NCI-H128 (cell line): Measurements from ENCODE around the gene ACIN1.
A peak's percentile ranks its signal among the peaks of the same experiment; 100 is the strongest.
"Not testable (repeated sequence)": the region's sequence is repeated elsewhere in the genome, so short reads cannot be mapped to it uniquely, and the experiment has no call there.

Experiments used
- DNase-seq: peaks from one replicate; lab custom pipeline; 2025; ENCODE audit not compliant: unreplicated experiment; lab: John Stamatoyannopoulos, UW

The ACIN1 gene

DNA sequence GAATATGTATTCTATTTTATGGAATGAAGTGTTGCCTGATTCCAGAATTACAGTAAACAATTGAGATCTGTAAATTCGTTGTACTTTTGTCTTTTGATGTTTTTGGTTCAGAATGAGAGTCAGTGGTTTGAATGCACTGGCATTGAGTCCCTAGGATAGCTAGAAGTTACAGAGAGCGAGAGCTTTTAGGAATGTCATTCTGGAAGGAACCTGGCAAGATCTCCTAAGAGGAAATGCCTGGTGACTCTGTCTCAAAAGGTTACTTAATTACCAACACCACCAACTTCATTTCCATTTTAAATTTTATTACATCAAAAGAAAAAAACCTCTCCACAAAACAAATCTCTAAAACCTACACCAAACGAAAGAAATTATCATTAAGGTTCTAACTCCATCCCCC is 30.1 kb upstream of the ACIN1 start:
- DNase-seq, result no peak

DNA sequence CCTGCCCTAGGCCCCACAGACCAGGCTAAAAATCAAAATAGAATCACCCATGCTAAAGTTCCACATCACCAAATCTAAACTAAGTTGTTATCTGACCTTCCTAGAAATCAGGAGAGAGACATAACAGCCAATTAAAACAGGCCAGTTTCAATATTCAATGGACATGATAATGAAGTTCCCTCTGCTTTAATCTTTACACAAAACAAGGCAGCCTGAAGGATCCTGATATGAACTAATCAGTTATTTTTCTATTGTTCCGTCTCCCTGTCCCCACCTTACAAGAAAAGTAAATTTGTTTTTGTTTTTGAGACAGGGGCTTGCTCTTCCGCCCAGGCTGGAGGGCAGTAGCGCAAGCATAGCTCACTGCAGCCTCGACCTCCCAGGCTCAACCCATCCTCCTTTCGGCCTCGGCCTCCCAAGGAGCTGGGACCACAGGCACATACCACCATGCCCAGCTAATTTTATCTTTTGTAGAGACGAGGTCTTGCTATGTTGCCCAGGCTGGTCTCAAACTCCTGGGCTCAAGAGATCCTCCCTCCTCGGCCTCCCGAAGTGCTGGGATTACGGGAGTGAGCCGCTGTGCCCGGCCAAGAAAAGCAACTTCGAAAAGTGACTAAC is 29.5 kb upstream of the ACIN1 start:
- DNase-seq, result no peak

DNA sequence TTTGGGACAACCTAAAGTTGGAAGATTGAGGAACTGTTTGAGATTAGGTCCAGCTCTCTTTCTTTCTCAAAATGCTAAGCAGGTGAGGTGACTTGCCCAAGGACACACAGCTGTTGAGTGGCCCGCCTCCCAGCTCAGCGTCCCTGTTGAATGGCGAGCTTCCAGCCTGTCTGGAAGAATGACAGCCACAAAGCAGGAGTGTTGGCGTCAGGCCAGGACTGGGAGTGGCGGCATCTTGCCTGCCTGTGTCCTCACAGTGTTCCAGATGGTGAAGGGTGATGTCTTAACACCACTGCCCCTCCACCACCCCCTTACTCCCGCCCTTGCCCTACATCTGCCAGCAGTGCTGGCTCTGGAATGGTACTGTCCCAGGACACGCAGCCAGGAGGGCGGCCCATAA is 28.5 kb upstream of the ACIN1 start:
- no peak for DNase-seq

DNA sequence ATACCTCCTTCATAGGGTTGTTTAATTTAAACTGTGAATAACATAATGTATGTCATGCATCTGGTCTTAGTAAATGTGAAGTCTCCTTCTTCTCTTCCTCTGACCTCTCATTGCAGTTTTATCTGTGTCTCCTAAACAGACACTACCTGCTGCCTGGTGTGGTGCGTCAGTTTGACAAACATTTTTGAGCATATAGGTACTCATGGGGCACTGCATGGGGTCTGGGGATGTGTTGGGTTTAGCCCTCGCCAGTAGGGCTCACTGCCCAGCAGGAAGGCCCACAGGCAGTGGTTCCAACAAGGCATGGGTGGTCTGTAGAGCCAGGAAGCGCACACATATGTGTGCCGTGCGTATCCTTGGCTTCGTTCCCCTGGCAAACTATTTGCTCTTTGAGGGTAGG is 27.1 kb upstream of the ACIN1 start:
- no peak for DNase-seq

- DNase-seq, result no peak
Measured at GRCh38 chr14:23121361-23121771, 26.4 kb upstream of the ACIN1 start.

- DNase-seq, result peak; percentile 76
Measured at GRCh38 chr14:23120541-23121251, 25.8 kb upstream of the ACIN1 start.

GRCh38 chr14:23119363-23120327 is 24.7 kb upstream of the ACIN1 start:
- DNase-seq, result no peak

DNA sequence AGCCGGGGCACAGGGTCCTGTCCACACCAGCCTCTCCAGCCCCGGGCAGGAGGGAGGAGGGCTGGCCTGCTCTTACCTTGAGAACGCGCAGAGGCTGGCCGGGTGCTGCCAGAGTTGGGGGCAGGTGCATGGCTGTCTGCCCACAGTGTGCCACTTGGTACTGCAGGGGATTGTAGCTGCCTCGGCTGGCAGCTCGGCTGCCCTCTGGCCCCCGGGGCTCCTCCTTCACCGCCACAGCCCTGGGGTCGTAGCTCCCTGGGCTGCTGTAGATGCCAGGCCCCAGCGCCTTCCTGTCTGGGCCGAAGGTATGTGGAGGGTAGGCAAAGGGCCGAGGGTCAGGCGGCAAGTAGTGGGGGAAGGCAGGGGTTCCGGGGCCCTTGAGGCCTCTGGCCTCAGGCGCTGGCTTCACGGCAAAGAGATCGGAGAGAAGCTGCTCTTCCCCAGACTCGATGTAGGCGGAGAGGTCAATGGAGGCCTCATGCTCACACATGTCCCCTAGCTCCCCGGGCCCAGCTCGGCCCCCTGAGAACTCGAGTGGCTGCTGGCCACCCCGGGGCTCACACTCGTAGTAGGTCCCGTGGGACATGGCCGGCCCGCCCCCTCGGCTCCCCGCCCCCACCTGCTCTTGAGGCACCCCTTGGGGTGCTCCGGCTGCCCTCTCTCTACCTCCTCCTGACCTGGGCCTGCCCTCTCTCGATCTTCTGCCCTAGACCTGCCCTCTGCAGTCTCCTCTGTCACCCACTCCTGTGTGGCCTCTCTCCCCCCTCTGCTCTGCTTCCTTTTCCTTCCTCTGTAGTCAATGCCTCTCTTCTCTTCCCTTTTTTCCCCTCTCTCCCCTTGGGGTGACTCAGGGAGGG is 23.8 kb upstream of the ACIN1 start, which contains the start of gene CEBPE:
Gene CEBPE (minus strand): TSS at position 750 of the 857 bp plus-strand sequence. CDS start 164 bp downstream, at position 586.
- DNase-seq, result no peak

GRCh38 chr14:23117371-23118020 is 22.6 kb upstream of the ACIN1 start:
- no peak for DNase-seq

DNA sequence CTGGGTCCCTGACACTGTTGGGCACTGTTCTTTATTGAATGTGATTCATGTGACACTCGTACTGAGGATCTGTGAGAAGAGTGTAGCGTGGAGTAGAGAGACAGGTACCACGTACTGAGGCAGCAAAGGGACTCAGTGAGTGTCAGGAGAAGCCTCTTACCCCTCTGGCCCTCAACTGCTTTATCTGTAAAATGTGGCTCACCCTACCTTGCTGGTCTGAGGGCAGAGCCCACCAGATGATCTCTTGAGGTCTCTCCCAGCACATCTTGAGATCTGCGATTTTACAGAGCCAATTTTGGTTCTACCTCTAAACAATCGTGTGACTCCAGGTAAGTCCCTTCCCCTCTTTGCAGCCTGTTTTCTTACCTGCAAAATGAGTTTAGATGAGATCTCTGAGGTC is 21.0 kb upstream of the ACIN1 start:
- no peak for DNase-seq

GRCh38 chr14:23115039-23115731 is 20.2 kb upstream of the ACIN1 start:
- DNase-seq, result no peak

DNA sequence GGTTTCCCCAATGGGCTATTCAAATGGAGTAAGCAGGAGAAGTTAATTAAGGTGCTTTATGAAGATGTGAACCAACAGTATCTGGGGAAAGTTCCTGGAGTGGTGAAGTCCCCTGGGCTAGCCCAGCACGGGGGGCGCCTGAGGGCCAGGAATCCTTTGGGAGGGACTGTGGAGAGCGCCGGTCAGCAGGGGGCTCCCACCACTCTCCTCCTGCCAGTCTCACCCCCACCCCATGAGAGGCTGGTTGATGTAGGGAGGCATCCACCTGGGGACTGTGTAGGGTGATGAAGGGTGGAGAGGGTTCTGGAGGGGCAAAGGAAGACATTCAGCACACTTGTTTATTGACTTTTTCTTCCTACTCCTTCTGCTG is 19.7 kb upstream of the ACIN1 start:
- DNase-seq, result no peak

GRCh38 chr14:23114120-23114458 is 19.2 kb upstream of the ACIN1 start:
- DNase-seq, result no peak

DNA sequence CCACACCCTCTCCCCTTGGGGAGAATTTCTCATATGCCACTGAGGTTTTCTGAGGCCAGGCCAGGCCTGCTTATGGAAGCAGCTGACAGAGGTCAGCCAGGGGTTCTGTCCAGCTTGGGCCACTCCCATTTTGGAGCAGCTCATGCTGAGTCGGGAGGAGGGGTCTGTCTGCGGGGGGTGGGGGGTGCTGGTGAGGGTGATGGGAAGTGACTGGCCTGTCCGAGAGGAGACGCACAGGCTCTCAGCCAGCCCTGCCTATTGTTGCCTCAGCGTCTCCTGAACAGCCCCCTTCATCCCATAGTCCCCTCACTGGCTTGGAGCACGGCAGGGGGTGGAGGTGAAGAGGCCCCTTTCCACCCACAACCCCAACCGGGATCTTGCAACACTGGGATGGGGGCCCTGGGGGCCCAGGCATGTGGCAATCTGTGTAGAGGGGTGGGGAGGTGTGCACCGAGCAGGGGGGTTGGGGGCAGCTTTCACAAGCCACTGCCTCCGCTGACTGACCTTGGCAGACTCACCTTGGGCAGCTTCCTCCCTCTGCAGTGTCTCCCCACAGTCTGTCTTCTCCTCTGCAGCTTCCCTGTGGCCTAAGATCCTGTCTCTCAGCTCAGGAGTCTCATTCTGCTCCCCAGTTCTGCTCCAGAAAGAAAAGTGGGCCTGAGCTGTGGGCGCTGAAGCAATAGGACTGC is 18.6 kb upstream of the ACIN1 start:
- no peak for DNase-seq

DNA sequence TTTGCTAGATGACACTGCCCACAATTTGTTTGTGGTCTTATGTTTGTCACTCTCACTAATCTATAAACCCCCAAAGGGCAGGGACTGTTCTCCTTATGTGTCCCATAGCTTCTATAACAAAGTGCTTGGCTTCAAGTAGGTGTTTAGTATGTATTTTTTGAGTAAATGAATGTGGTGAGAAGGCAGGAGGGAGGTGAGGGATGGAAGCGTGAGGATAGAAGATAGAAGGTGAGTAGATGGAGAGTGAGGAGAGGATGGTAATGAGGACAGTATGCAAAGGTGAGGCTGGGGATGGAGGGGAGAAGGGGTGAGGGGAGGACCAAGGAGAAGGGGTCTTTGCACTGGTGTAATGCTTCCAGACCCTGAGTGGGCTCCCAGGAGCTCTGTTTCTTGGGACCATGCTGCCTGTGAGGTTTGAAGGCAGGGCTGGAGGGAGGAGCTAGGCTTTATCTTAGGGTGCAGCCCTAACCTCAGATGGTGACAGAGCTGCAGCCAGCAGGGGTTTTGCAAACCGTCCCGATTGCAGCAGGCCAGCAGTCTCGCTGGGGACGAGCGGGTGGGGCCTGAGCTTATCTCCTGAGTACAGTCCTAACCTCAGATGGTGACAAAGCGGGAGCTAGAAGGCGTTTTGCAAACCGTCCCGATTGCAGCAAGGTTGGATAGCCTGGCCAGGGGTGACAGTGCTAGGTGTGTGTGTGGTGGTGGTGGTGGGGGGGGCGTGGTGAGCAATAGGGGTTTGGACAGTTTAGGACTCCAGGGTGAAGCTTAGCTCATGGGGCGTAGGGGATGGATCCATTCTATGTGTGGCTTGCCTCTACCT is 17.6 kb upstream of the ACIN1 start:
- DNase-seq, result no peak

GRCh38 chr14:23110579-23111365 is 15.8 kb upstream of the ACIN1 start:
- DNase-seq, result no peak

DNA sequence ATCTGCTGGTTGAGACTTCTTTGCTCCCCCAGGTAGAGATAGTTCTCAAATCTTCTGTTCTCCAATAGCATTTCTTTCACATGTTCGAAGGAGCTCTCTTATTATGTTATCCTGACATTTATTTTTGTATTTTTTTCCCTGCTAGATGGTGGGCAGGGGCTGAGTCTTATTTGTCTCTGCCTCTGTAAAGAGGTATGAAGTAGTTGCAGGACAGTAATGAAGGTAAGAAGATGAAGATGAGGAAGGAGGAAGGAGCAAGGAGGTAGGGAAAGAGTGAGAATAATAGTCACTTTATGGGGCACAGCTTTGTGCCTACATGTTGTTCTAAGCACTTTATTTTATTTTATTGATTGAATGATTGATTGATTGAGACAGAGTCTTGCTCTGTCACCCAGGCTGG is 14.8 kb upstream of the ACIN1 start:
- no peak for DNase-seq

- DNase-seq, result not testable (repeated sequence)
Measured at GRCh38 chr14:23108169-23108568, 13.2 kb upstream of the ACIN1 start.
